ENCODE measurements around the gene SNED1. TPM values are rescaled to one million over a fixed set of nuclear protein-coding genes. Genes with fewer than 3 reads are reported as not detected.

The SNED1 gene
- total RNA-seq, 1 experiment from 2014 or later = not detected

DNA sequence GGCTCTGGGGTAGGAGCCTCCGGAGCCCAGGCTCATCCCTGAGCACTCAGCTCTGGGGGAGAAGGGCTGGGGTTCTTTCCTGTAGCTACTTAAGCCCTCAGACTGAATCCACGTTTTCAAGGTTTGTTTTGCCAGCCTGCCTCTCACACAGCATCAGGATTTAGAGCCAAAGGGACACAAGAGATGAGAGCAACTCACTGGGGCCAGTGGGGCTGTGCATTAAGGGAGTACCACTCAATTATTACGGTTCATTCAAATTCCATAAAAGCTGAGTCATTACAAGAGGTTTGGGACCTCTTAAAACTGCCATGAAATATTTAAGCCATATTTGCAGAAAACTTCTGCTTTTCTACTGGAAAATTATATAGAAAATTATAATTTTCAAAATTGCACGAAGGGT lies 17.1 kb upstream of the SNED1 start:
- Mint-ChIP-seq H3K4me1 (ENCODE audit: low read depth, unreplicated experiment) (no peaks in the 10 kb centered on the region), H3K27ac (ENCODE audit: unreplicated experiment) (no peak overlapping the region), H3K9me3 (ENCODE audit: unreplicated experiment) (no peaks in the 10 kb centered on the region), H3K4me3 (ENCODE audit: unreplicated experiment) (no peak overlapping the region), H3K36me3 (ENCODE audit: insufficient read depth, unreplicated experiment) (no peaks in the 10 kb centered on the region), H3K27me3 (ENCODE audit: insufficient read depth, unreplicated experiment) (no peaks in the 10 kb centered on the region)
- no TSS peak for BruUV-seq (replicated peaks)
- intact Hi-C loops (cut with micrococcal nuclease; ENCODE audit: unreplicated experiment) = loop anchor here (10.0 kb wide), 1 partner anchor 86 kb away; the partner anchor contains the start of gene MAB21L4
- no peak for TF ChIP-seq CTCF (IDR thresholded peaks at IDR 0.05; ENCODE audit: insufficient read depth in 1 of 2, low read depth in 1 of 2, low read length in 1 of 2, severe bottlenecking in 1 of 2, unreplicated experiment in 1 of 2)
- CTCF ChIA-PET = no interaction called here
- POLR2A ChIA-PET = no interaction called here
- H3K4me3 ChIP-seq (ENCODE audit: low read depth, low read length) = no peak overlapping the region
- H3K4me1 ChIP-seq = no peaks in the 10 kb centered on the region
- H3K36me3 ChIP-seq (ENCODE audit: control insufficient read depth, insufficient read depth, low read length) = no peaks in the 10 kb centered on the region
- H3K9me3 ChIP-seq = no peaks in the 10 kb centered on the region
- no peak for DNase-seq
- no peaks in the 10 kb centered on the region for H3K27me3 ChIP-seq (replicated peaks; ENCODE audit: control insufficient read depth, insufficient read depth, low read length)

DNA sequence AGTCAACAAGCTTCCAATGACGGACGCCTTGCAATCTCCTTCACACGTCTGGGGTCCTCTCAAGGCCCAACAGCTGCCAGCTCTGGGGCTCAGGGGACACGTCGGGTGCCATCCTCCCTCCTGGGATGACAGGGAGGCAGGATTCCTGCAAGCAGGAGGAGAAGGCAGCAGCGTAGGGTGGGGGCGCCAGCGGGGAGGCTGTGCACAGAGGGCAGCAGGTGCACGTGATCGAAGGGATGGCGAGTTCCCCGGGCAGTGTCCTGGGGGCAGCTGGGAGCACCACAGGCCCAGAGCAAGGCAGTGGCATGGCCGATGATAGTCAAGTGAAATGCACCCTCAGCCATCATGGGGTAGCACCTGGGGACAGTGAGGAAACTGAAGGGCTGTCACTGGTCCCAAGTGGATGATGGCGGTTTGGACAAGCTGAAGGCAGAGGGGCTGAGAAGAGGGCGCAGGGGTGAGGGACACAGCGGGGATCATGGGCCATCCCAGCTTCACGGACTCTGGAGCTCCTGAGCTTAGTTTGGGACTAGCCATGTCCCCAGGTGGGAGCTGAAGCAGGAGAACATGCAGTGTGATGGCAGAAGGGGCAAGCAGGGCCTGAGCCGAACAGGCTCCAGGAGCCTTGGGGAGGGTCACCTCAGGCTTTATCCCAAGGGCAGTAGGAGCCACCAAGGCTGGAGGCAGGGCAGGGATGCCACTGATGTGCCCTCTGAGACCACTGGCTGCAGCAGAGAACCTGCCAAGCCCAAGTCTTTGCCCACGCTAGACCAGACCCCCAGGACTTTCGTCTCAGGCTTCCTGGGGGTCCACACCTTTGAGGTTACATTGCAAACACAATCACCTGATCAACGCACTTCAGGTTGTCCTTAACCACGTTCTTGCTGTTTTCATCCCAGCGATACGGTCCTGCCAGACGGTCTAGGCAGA lies 16.3 kb upstream of the SNED1 start:
- CTCF ChIA-PET = no interaction called here
- Mint-ChIP-seq H3K9me3 (ENCODE audit: unreplicated experiment) (no peaks in the 10 kb centered on the region), H3K4me1 (ENCODE audit: low read depth, unreplicated experiment) (no peaks in the 10 kb centered on the region), H3K27me3 (ENCODE audit: insufficient read depth, unreplicated experiment) (no peaks in the 10 kb centered on the region), H3K27ac (ENCODE audit: unreplicated experiment) (no peak overlapping the region), H3K4me3 (ENCODE audit: unreplicated experiment) (no peak overlapping the region), H3K36me3 (ENCODE audit: insufficient read depth, unreplicated experiment) (no peaks in the 10 kb centered on the region)
- POLR2A ChIA-PET = no interaction called here
- no peaks in the 10 kb centered on the region for H3K36me3 ChIP-seq (ENCODE audit: control insufficient read depth, insufficient read depth, low read length)
- TF ChIP-seq CTCF (IDR thresholded peaks at IDR 0.05; ENCODE audit: insufficient read depth in 1 of 2, low read depth in 1 of 2, low read length in 1 of 2, severe bottlenecking in 1 of 2, unreplicated experiment in 1 of 2) = no peak
- no peaks in the 10 kb centered on the region for H3K27me3 ChIP-seq (replicated peaks; ENCODE audit: control insufficient read depth, insufficient read depth, low read length)
- no TSS peak for BruUV-seq (replicated peaks)
- H3K9me3 ChIP-seq = no peaks in the 10 kb centered on the region
- no peak overlapping the region for H3K4me3 ChIP-seq (ENCODE audit: low read depth, low read length)
- intact Hi-C loops (cut with micrococcal nuclease; ENCODE audit: unreplicated experiment) = loop anchor here (10.0 kb wide), 1 partner anchor 87 kb away; the partner anchor contains the start of gene MAB21L4
- H3K4me1 ChIP-seq = no peaks in the 10 kb centered on the region
- DNase-seq = no peak

- Histone ChIP-seq H3K4me1 (no peaks in the 10 kb centered on the region), H3K36me3 (ENCODE audit: control insufficient read depth, insufficient read depth, low read length) (no peaks in the 10 kb centered on the region), H3K27me3 (replicated peaks; ENCODE audit: control insufficient read depth, insufficient read depth, low read length) (no peaks in the 10 kb centered on the region), H3K4me3 (ENCODE audit: low read depth, low read length) (no peak overlapping the region), H3K9me3 (no peaks in the 10 kb centered on the region)
- H3K36me3 Mint-ChIP-seq (ENCODE audit: insufficient read depth, unreplicated experiment) = no peaks in the 10 kb centered on the region
- BruUV-seq (replicated peaks) = no TSS peak
- H3K27me3 Mint-ChIP-seq (ENCODE audit: insufficient read depth, unreplicated experiment) = no peaks in the 10 kb centered on the region
- no peaks in the 10 kb centered on the region for H3K4me1 Mint-ChIP-seq (ENCODE audit: low read depth, unreplicated experiment)
- H3K27ac Mint-ChIP-seq (ENCODE audit: unreplicated experiment) = no peak overlapping the region
- CTCF ChIA-PET = interaction anchor here (1.0 kb wide), 1 partner anchor 142 kb away, joined by 3 read pairs; no protein-coding TSS in a partner anchor
- no peak for DNase-seq
- POLR2A ChIA-PET = no interaction called here
- intact Hi-C loops (cut with micrococcal nuclease; ENCODE audit: unreplicated experiment) = loop anchor here (10.0 kb wide), 1 partner anchor 88 kb away; the partner anchor contains the start of gene MAB21L4
- H3K4me3 Mint-ChIP-seq (ENCODE audit: unreplicated experiment) = no peak overlapping the region
- no peak for TF ChIP-seq CTCF (IDR thresholded peaks at IDR 0.05; ENCODE audit: insufficient read depth in 1 of 2, low read depth in 1 of 2, low read length in 1 of 2, severe bottlenecking in 1 of 2, unreplicated experiment in 1 of 2)
- H3K9me3 Mint-ChIP-seq (ENCODE audit: unreplicated experiment) = no peaks in the 10 kb centered on the region
These were observed 15.6 kb upstream of the SNED1 start for GRCh38 chr2:240982821-240983281.
